ENCODE data around the gene RGS2.

Gene RGS2, protein sequence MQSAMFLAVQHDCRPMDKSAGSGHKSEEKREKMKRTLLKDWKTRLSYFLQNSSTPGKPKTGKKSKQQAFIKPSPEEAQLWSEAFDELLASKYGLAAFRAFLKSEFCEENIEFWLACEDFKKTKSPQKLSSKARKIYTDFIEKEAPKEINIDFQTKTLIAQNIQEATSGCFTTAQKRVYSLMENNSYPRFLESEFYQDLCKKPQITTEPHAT

GRCh38 chr1:192808518-192809306 is at the start of gene RGS2:
Gene RGS2, plus strand, starts transcription at chr1:192809039. Its CDS starts 33 bp downstream, at chr1:192809072.
- peak; percentile 95 for DNase-seq (ENCODE audit: low spot score)
- no peak for TF ChIP-seq CTCF (IDR thresholded peaks at IDR 0.05)
- Histone ChIP-seq H3K4me3 (peak within 1 kb of the TSS; percentile 72), H3K27ac (peak within 1 kb of the TSS; percentile 89)

GRCh38 chr1:192759104-192759503 is 49.7 kb upstream of the RGS2 start:
- Histone ChIP-seq H3K4me3 (no peak overlapping the region), H3K27ac (no peak overlapping the region)
- TF ChIP-seq CTCF (IDR thresholded peaks at IDR 0.05): no peak
- no peak for DNase-seq (ENCODE audit: low spot score)

DNA sequence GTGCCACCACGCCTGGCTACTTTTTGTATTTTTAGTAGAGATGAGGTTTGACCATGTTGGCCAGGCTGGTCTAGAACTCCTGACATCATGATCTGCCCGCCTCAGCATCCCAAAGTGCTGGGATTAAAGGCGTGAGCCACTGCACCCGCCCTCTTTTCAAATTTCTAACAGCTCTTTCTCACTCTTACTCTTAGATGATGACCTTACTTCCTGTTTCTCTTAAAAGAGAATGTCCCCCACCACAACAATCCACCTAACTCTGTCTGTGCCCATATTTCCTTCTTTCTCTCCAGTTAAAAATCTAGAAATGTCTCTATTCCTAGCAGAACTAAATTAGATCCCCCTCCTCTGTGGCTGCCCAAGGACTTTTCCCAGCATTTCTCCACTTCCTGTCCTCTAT is 46.6 kb upstream of the RGS2 start:
- Histone ChIP-seq H3K27ac (no peak overlapping the region), H3K4me3 (no peak overlapping the region)
- DNase-seq (ENCODE audit: low spot score): no peak
- no peak for TF ChIP-seq CTCF (IDR thresholded peaks at IDR 0.05)

DNA sequence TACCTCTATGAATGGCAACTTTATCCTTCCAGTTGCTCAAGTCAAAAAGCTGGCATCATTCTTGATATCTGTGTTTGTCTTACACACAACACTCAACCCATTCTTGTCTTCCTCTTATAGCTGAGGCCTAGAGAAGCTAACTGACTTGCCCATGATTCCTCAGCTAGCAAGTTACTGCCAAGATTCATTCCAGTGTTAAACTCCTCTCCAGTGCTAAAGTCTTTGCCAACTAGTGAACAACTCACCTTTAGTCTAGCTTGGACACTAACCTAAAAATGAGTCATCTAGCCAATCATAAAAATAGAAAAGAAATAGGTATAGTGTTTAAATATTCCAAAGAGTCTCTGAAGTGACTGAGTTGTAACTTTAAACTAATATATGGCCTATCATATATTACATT is 45.6 kb upstream of the RGS2 start:
- no peak for TF ChIP-seq CTCF (IDR thresholded peaks at IDR 0.05)
- Histone ChIP-seq H3K27ac (no peak overlapping the region), H3K4me3 (no peak overlapping the region)
- no peak for DNase-seq (ENCODE audit: low spot score)

- no peak for TF ChIP-seq CTCF (IDR thresholded peaks at IDR 0.05)
- no peak overlapping the region for H3K27ac ChIP-seq
These were observed 45.1 kb upstream of the RGS2 start for GRCh38 chr1:192763756-192764155.

GRCh38 chr1:192764675-192765074 is 44.2 kb upstream of the RGS2 start:
- Histone ChIP-seq H3K27ac (no peak overlapping the region), H3K4me3 (no peak overlapping the region)
- DNase-seq (ENCODE audit: low spot score): no peak
- TF ChIP-seq CTCF (IDR thresholded peaks at IDR 0.05): no peak

More at GRCh38 chr1:192763756-192764155, 45.1 kb upstream of the RGS2 start:
- H3K4me3 ChIP-seq: no peak overlapping the region
- DNase-seq (ENCODE audit: low spot score): no peak

All from coronary artery (tissue), 2 donors.